Liver (tissue), 9 donors: ENCODE data around the gene TRIM14. TPM values are rescaled to one million over a fixed set of nuclear protein-coding genes. Genes with fewer than 3 reads are reported as not detected.

Experiments used
- DNase-seq: peaks from one replicate; pipeline ENCODE4 v3.0.0-alpha.2; 2017; ENCODE audit warnings: low spot score
- H3K27ac ChIP-seq, 2 donors: one replicate each; pipeline ENCODE4 v1.7.0; 2013; ENCODE audit warnings: inconsistent platforms in 2 of 2, low read length in 2 of 2, control low read depth in 1 of 2, low read depth in 1 of 2, mild to moderate bottlenecking in 1 of 2
- H3K27me3 ChIP-seq, 4 donors: one replicate each; pipeline versions ENCODE4 v1.6.1 to v1.7.0; 2013; ENCODE audit warnings: low read length in 3 of 4, inconsistent platforms in 1 of 4, mild to moderate bottlenecking in 1 of 4, moderate library complexity in 1 of 4; ENCODE audit not compliant: control insufficient read depth in 4 of 4, insufficient read depth in 4 of 4
- H3K36me3 ChIP-seq, 4 donors: one replicate each; pipeline versions ENCODE4 v1.6.1 to v1.7.0; 2013; ENCODE audit warnings: low read length in 3 of 4, mild to moderate bottlenecking in 3 of 4, low read depth in 1 of 4, moderate library complexity in 1 of 4; ENCODE audit not compliant: control insufficient read depth in 4 of 4, insufficient read depth in 3 of 4
- H3K4me1 ChIP-seq, 4 donors: one replicate each; pipeline versions ENCODE4 v1.6.1 to v1.7.0; 2013; ENCODE audit warnings: low read length in 3 of 4, mild to moderate bottlenecking in 3 of 4, moderate library complexity in 1 of 4; ENCODE audit not compliant: control insufficient read depth in 4 of 4, insufficient read depth in 4 of 4
- H3K4me3 ChIP-seq, 3 donors: one replicate each; pipeline versions ENCODE4 v1.6.1 to v1.7.0; 2013; ENCODE audit warnings: low read length in 3 of 3, control low read depth in 1 of 3, low read depth in 1 of 3, mild to moderate bottlenecking in 1 of 3
- H3K9ac ChIP-seq, 2 donors: one replicate each; pipeline ENCODE4 v1.7.0; 2013; ENCODE audit warnings: low read length in 2 of 2, mild to moderate bottlenecking in 2 of 2, moderate library complexity in 2 of 2, control low read depth in 1 of 2, low read depth in 1 of 2
- H3K9me3 ChIP-seq, 4 donors: one replicate each; pipeline versions ENCODE4 v1.6.1 to v1.7.0; 2013; ENCODE audit warnings: low read length in 3 of 4; ENCODE audit not compliant: control insufficient read depth in 4 of 4
- ATF3 ChIP-seq: IDR thresholded peaks from 2 replicates; pipeline ENCODE4 v1.6.1; 2016; ENCODE audit warnings: antibody characterized with exemption
- EGR1 ChIP-seq, 2 donors: IDR thresholded peaks; 2 replicates each; pipeline ENCODE4 v1.6.1; 2016 to 2018; ENCODE audit warnings: antibody characterized with exemption in 2 of 2, low read depth in 2 of 2
- FOXA1 ChIP-seq: IDR thresholded peaks from 2 replicates; pipeline ENCODE4 v1.6.1; 2016; ENCODE audit warnings: antibody characterized with exemption
- FOXA2 ChIP-seq: IDR thresholded peaks from 2 replicates; pipeline ENCODE4 v1.6.1; 2016; ENCODE audit warnings: antibody characterized with exemption
- GABPA ChIP-seq, 2 donors: IDR thresholded peaks in 1 of 2; conservative IDR thresholded peaks in 1 of 2; 2 replicates each; pipeline ENCODE4 v1.6.1; 2016; ENCODE audit warnings: antibody characterized with exemption in 2 of 2, mild to moderate bottlenecking in 1 of 2, moderate library complexity in 1 of 2
- HNF4A ChIP-seq, 2 donors: conservative IDR thresholded peaks; 2 replicates each; pipeline ENCODE4 v1.6.1; 2016; ENCODE audit warnings: antibody characterized with exemption in 2 of 2, mild to moderate bottlenecking in 2 of 2
- JUND ChIP-seq, 2 donors: IDR thresholded peaks; 2 replicates each; pipeline ENCODE4 v1.6.1; 2016; ENCODE audit warnings: antibody characterized with exemption in 2 of 2
- RAD21 ChIP-seq, 2 donors: IDR thresholded peaks; 2 replicates each; pipeline ENCODE4 v1.6.1; 2016; ENCODE audit warnings: antibody characterized with exemption in 2 of 2, mild to moderate bottlenecking in 2 of 2
- REST ChIP-seq: IDR thresholded peaks from 2 replicates; pipeline ENCODE4 v1.6.1; 2016; ENCODE audit warnings: antibody characterized with exemption, mild to moderate bottlenecking
- RXRA ChIP-seq, 2 donors: IDR thresholded peaks; 2 replicates each; pipeline ENCODE4 v1.6.1; 2017 to 2018; ENCODE audit warnings: antibody characterized with exemption in 2 of 2, mild to moderate bottlenecking in 1 of 2
- SP1 ChIP-seq: IDR thresholded peaks from 2 replicates; pipeline ENCODE4 v1.6.1; 2018; ENCODE audit warnings: antibody characterized with exemption, mild to moderate bottlenecking
- TAF1 ChIP-seq: conservative IDR thresholded peaks from 2 replicates; pipeline ENCODE4 v1.6.1; 2016; ENCODE audit warnings: antibody characterized with exemption, mild to moderate bottlenecking
- ZBTB33 ChIP-seq: IDR thresholded peaks from 2 replicates; pipeline ENCODE4 v1.6.1; 2016; ENCODE audit warnings: antibody characterized with exemption
- WGBS: extraction: QIAGEN DNeasy Blood & Tissue Kit; methylation state at CpG from one replicate; pipeline ENCODE4 v1.1.7; 2013; 5-methylcytosine and 5-hydroxymethylcytosine counted together
- polyA plus RNA-seq, 2 donors: library from polyadenylated mRNA; stranded (reverse) in 1 of 2; unstranded in 1 of 2; fragments of 200-250 nt in 1 of 2; fragments of >200 nt in 1 of 2; fragmentation: Nextera tagmentation in 1 of 2; extraction: Ambion mirVana in 1 of 2; gene quantifications; one replicate each; pipeline versions ENCODE4 v1.2.1 to v1.2.3, GENCODE V29; 2013 to 2015
- total RNA-seq, 2 donors: library from RNA; depleted of rRNA; stranded (reverse); fragments of >200 nt; gene quantifications; one replicate each; pipeline ENCODE4 v1.2.3, GENCODE V29; 2014
- TF ChIP-seq, protein P1 (sequence below): fragments of 150-350 bp; IDR thresholded peaks from 2 replicates; pipeline ENCODE4 v1.5.1; 2017; ENCODE audit warnings: improper control_type of control experiment, low read depth, low read length; ENCODE audit not compliant: missing input control
- TF ChIP-seq, protein P2 (sequence below): IDR thresholded peaks from 2 replicates; pipeline ENCODE4 v1.6.1; 2016; ENCODE audit warnings: antibody characterized with exemption
- donor health status: healthy.
- donor health status: healthy.
- donor health status: healthy.
- donor health status: healthy.
- donor health status: healthy.

Gene TRIM14
- total and polyA plus RNA-seq, 4 donors, result 15.2 to 22.0 (median 17.8) TPM

GRCh38 chr9:98140503-98140902, 21.5 kb upstream of the TRIM14 start:
- TF ChIP-seq ZBTB33 (no peak), FOXA1 (no peak), RXRA (IDR thresholded peaks at IDR 0.05) (no peak), ATF3 (no peak), FOXA2 (no peak), HNF4A (conservative IDR thresholded peaks at IDR 0.05) (no peak), JUND (IDR thresholded peaks at IDR 0.05) (no peak)
- Histone ChIP-seq H3K9me3 (no peaks in the 10 kb centered on the region), H3K9ac (no peak overlapping the region), H3K36me3 (no peaks in the 10 kb centered on the region), H3K27me3 (no peaks in the 10 kb centered on the region), H3K27ac (no peak overlapping the region), H3K4me1 (peaks cover 7 to 32% (median 21%) of the 10 kb centered on the region in 4 donors), H3K4me3 (no peak overlapping the region)
- no peak for DNase-seq
- 93% methylated on average over 5 of the region's 5 CpGs for WGBS

DNA sequence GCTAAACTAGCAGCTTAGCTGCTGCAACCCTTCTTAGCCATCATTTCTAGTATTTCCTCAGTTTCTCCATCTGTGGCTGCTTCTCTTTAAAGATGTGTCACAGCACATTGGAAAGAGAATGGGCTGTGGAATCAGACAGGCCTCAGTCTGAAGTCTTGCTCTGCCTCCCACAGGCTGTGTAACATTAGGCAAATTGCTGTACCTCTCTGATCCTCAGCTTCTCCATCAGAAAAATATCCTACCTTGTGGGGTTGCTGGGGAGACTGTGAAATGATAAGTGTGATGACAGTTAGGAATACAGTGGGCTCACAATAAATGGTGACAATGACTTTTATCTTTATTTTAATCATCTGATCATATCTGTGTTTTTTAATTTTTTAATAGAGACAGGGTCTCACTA, 17.5 kb upstream of the TRIM14 start:
- TF ChIP-seq SP1 (no peak), HNF4A (conservative IDR thresholded peaks at IDR 0.05) (no peak), GABPA (IDR thresholded peaks at IDR 0.05 in 1 of 2, conservative IDR thresholded peaks at IDR 0.05 in 1 of 2) (no peak), TAF1 (no peak), JUND (IDR thresholded peaks at IDR 0.05) (no peak), FOXA1 (no peak), ZBTB33 (no peak), REST (no peak), EGR1 (IDR thresholded peaks at IDR 0.05; ENCODE audit: low read depth in 2 of 2) (no peak), RAD21 (IDR thresholded peaks at IDR 0.05) (no peak), ATF3 (no peak)
- TF ChIP-seq, protein P1, sequence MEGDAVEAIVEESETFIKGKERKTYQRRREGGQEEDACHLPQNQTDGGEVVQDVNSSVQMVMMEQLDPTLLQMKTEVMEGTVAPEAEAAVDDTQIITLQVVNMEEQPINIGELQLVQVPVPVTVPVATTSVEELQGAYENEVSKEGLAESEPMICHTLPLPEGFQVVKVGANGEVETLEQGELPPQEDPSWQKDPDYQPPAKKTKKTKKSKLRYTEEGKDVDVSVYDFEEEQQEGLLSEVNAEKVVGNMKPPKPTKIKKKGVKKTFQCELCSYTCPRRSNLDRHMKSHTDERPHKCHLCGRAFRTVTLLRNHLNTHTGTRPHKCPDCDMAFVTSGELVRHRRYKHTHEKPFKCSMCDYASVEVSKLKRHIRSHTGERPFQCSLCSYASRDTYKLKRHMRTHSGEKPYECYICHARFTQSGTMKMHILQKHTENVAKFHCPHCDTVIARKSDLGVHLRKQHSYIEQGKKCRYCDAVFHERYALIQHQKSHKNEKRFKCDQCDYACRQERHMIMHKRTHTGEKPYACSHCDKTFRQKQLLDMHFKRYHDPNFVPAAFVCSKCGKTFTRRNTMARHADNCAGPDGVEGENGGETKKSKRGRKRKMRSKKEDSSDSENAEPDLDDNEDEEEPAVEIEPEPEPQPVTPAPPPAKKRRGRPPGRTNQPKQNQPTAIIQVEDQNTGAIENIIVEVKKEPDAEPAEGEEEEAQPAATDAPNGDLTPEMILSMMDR, result no peak
- TF ChIP-seq, protein P2, sequence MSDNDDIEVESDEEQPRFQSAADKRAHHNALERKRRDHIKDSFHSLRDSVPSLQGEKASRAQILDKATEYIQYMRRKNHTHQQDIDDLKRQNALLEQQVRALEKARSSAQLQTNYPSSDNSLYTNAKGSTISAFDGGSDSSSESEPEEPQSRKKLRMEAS, result no peak
- DNase-seq, result no peak
- no peak overlapping the region for H3K4me3 ChIP-seq
- H3K9me3 ChIP-seq, result no peaks in the 10 kb centered on the region
- no peaks in the 10 kb centered on the region for H3K27me3 ChIP-seq
- peaks cover 0 to 4% (median 1%) of the 10 kb centered on the region in 4 donors for H3K36me3 ChIP-seq
- no peak overlapping the region for H3K27ac ChIP-seq
- no peak overlapping the region for H3K9ac ChIP-seq
- no peaks in the 10 kb centered on the region for H3K4me1 ChIP-seq
